Esophagus muscularis mucosa (tissue), 4 donors: Measurements from ENCODE around the gene MEX3C. TPM values are rescaled to one million over a fixed set of nuclear protein-coding genes. Genes with fewer than 3 reads are reported as not detected.

Experiments
- DNase-seq: peaks from one replicate; pipeline ENCODE4 v3.0.0-alpha.2; 2017; ENCODE audit errors: extremely low spot score
- H3K27ac ChIP-seq, 4 donors: fragments of 200-600 bp; sonication (generic); replicated peaks in 1 of 4; 1 replicate in 3 of 4; 2 replicates in 1 of 4; pipeline ENCODE4 v1.5.1; 2016 to 2019; ENCODE audit warnings: mild to moderate bottlenecking in 1 of 4
- H3K27me3 ChIP-seq, 4 donors: fragments of 200-600 bp; sonication (generic); one replicate each; pipeline versions ENCODE4 v1.5.1 to v1.6.0; 2016 to 2019
- H3K36me3 ChIP-seq, 4 donors: fragments of 200-600 bp; sonication (generic); one replicate each; pipeline ENCODE4 v1.5.1; 2016 to 2019
- H3K4me1 ChIP-seq, 4 donors: fragments of 200-600 bp; sonication (generic); one replicate each; pipeline ENCODE4 v1.5.1; 2016 to 2019
- H3K4me3 ChIP-seq, 4 donors: fragments of 200-600 bp; sonication (generic); 1 replicate in 2 of 4; 2 replicates in 2 of 4; pipeline ENCODE4 v1.5.1; 2016 to 2019; ENCODE audit warnings: mild to moderate bottlenecking in 4 of 4, moderate library complexity in 1 of 4
- H3K9me3 ChIP-seq, 4 donors: fragments of 200-600 bp; sonication (generic); 1 replicate in 3 of 4; 2 replicates in 1 of 4; pipeline ENCODE4 v1.5.1; 2016 to 2019
- EP300 ChIP-seq: sonication (generic); formaldehyde crosslinking; IDR thresholded peaks from one replicate; pipeline ENCODE4 v1.6.1; 2017; ENCODE audit warnings: antibody characterized with exemption
- POLR2A ChIP-seq: fragments of 450-650 bp; IDR thresholded peaks from one replicate; pipeline ENCODE4 v1.6.1; 2017; ENCODE audit warnings: antibody characterized with exemption, moderate library complexity, mild to moderate bottlenecking, low read depth
- POLR2AphosphoS5 ChIP-seq, 2 donors: sonication (generic); formaldehyde crosslinking; IDR thresholded peaks; one replicate each; pipeline ENCODE4 v1.6.1; 2017; ENCODE audit warnings: antibody characterized with exemption in 2 of 2
- WGBS: methylation state at CpG from one replicate; pipeline ENCODE4 v1.1.5; 2018; 5-methylcytosine and 5-hydroxymethylcytosine counted together
- intact Hi-C: fragments of 100-400 bp; cut with DNase I; formaldehyde crosslinking; loops from one replicate; pipeline ENCODE4 v1.15.1; 2023
- total RNA-seq, 4 donors: library from RNA; depleted of rRNA; stranded (reverse); fragments of >200 nt; gene quantifications; one replicate each; pipeline versions ENCODE4 v1.1.0 to v1.2.1, GENCODE V29; 2016
- TF ChIP-seq, protein P1 (sequence below), 3 experiments: fragments of 200-600 bp in 2 of 3; fragments of 450-650 bp in 1 of 3; sonication (generic) in 2 of 3; IDR thresholded peaks; one replicate each; pipeline ENCODE4 v1.5.1; 2017 to 2019; ENCODE audit warnings: antibody characterized with exemption in 3 of 3, mild to moderate bottlenecking in 2 of 3, moderate library complexity in 1 of 3

The MEX3C gene
- total RNA-seq, 4 donors from 2014 or later = 22.8 to 38.0 (median 30.3) TPM

DNA sequence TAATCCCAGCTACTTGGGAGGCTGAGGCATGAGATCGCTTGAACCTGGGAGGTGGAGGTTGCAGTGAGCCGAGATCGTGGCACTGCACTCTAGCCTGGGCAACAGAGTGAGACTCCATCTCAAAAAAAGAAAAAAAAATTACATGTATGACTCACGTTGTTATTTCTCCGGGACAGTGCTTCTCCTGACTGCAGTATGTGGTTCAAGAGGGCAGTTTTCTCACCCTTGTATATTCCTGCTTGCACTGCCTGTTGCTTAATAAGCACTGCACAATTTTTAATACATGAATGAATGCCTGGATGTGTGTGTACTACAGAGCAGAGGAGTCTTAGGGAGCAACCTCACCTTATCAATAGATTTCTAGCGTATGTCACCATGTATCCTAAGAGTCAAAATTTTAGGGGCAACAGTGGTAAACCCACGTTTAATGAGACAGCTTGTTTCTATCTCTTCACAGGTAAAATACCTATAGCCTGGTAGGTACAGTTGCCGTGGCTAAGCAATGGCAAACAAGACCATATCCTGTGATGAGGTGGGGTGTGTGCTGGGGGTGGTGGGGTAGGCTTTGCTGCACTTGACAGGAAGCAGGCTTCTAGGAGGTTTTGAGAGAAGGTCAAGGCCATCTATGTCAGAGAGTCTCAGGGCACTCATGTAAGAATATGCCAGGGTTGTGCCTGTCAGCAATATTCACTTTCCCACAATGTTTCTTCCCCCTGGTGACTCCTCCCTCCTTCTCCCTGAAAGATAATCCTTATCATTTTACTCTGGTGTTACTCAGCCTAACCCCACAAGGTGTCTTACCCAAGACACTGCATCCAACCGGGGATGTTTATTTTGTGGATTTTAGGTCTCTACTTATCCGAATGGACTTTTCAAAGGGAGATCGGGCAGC is 36.9 kb upstream of the MEX3C start:
- DNase-seq = no peak
- Histone ChIP-seq H3K27me3 (no peaks in the 10 kb centered on the region), H3K9me3 (no peaks in the 10 kb centered on the region), H3K4me1 (peaks cover 0 to 3% (median 0%) of the 10 kb centered on the region in 4 donors), H3K36me3 (no peaks in the 10 kb centered on the region), H3K27ac (no peak overlapping the region), H3K4me3 (no peak overlapping the region)
- TF ChIP-seq POLR2A (no peak), EP300 (no peak), POLR2AphosphoS5 (IDR thresholded peaks at IDR 0.05) (no peak)
- TF ChIP-seq, protein P1, sequence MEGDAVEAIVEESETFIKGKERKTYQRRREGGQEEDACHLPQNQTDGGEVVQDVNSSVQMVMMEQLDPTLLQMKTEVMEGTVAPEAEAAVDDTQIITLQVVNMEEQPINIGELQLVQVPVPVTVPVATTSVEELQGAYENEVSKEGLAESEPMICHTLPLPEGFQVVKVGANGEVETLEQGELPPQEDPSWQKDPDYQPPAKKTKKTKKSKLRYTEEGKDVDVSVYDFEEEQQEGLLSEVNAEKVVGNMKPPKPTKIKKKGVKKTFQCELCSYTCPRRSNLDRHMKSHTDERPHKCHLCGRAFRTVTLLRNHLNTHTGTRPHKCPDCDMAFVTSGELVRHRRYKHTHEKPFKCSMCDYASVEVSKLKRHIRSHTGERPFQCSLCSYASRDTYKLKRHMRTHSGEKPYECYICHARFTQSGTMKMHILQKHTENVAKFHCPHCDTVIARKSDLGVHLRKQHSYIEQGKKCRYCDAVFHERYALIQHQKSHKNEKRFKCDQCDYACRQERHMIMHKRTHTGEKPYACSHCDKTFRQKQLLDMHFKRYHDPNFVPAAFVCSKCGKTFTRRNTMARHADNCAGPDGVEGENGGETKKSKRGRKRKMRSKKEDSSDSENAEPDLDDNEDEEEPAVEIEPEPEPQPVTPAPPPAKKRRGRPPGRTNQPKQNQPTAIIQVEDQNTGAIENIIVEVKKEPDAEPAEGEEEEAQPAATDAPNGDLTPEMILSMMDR (IDR thresholded peaks at IDR 0.05) = no peak
- 86% methylated on average over 11 of the region's 11 CpGs for WGBS
- intact Hi-C loops = no loop called here

DNA sequence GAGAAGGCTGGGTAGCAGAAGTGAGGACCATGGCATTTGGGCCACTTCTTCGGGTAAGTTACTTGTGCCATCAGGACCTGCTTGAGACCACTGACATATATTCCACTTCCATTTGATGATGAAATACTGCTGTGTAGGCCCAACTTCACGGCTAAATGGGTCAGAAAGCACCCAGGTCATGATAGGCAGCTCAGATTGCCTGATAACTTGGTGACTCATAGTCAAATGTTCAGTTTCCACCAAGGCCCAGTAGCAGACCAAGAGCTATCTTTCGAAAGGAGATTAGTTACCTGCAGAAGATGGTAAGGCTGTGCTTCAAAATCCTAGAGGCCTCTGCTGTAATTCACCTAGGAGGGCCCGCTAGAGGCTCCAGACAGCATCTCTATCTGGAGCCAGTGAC is 31.8 kb upstream of the MEX3C start:
- H3K27me3 ChIP-seq = no peaks in the 10 kb centered on the region
- H3K27ac ChIP-seq = no peak overlapping the region
- DNase-seq = no peak
- 78% methylated on average over 1 of the region's 4 CpGs for WGBS
- H3K4me3 ChIP-seq = no peak overlapping the region
- H3K36me3 ChIP-seq = no peaks in the 10 kb centered on the region
- H3K9me3 ChIP-seq = no peaks in the 10 kb centered on the region
- TF ChIP-seq, protein P1 (IDR thresholded peaks at IDR 0.05) = no peak
- TF ChIP-seq POLR2A = no peak
- TF ChIP-seq EP300 = no peak
- TF ChIP-seq POLR2AphosphoS5 (IDR thresholded peaks at IDR 0.05) = no peak
- intact Hi-C loops = no loop called here
- no peaks in the 10 kb centered on the region for H3K4me1 ChIP-seq

GRCh38 chr18:51227660-51228059 is 30.2 kb upstream of the MEX3C start:
- Histone ChIP-seq H3K4me1 (no peaks in the 10 kb centered on the region), H3K27me3 (no peaks in the 10 kb centered on the region), H3K36me3 (no peaks in the 10 kb centered on the region), H3K9me3 (no peaks in the 10 kb centered on the region), H3K4me3 (no peak overlapping the region), H3K27ac (no peak overlapping the region)
- no CpG with 5 or more reads among the region's 1 CpG for WGBS
- TF ChIP-seq EP300 (no peak), POLR2AphosphoS5 (IDR thresholded peaks at IDR 0.05) (no peak), POLR2A (no peak)
- TF ChIP-seq, protein P1 (IDR thresholded peaks at IDR 0.05) = no peak
- intact Hi-C loops = no loop called here
- no peak for DNase-seq

- no peak overlapping the region for H3K27ac ChIP-seq
- H3K4me1 ChIP-seq = no peaks in the 10 kb centered on the region
- no peaks in the 10 kb centered on the region for H3K9me3 ChIP-seq
- intact Hi-C loops = no loop called here
- no peak for TF ChIP-seq POLR2A
- TF ChIP-seq, protein P1 (IDR thresholded peaks at IDR 0.05) = no peak
- no peak for TF ChIP-seq POLR2AphosphoS5 (IDR thresholded peaks at IDR 0.05)
- no peak for TF ChIP-seq EP300
- no peak for DNase-seq
- H3K4me3 ChIP-seq = no peak overlapping the region
- WGBS = 97% methylated on average over 4 of the region's 4 CpGs
- H3K36me3 ChIP-seq = no peaks in the 10 kb centered on the region
- H3K27me3 ChIP-seq = no peaks in the 10 kb centered on the region
Measured at GRCh38 chr18:51226587-51227350, 29.3 kb upstream of the MEX3C start.
